D721Med (cell line): ENCODE results near the gene CSPG4.
A peak's percentile ranks its signal among the peaks of the same experiment; 100 is the strongest.
"Not testable (repeated sequence)": the region's sequence is repeated elsewhere in the genome, so short reads cannot be mapped to it uniquely, and the experiment has no call there.

Experiments
- DNase-seq: peaks from one replicate; pipeline ENCODE4 v3.0.0; 2011; ENCODE audit warnings: low spot score; ENCODE audit not compliant: insufficient read length
- FAIRE-seq: peaks from 2 replicates; lab custom pipeline; 2011; peaks lifted over from hg19 to GRCh38; lab: Jason Lieb, UNC
- CTCF ChIP-seq: IDR thresholded peaks from 2 replicates; pipeline ENCODE4 v1.5.1; 2012; ENCODE audit warnings: mild to moderate bottlenecking, control low read depth; ENCODE audit not compliant: insufficient read depth; ENCODE audit errors: missing control alignments

CSPG4 gene

GRCh38 chr15:75683646-75684312 is 28.9 kb downstream of the CSPG4 start:
- TF ChIP-seq CTCF: peak; percentile 66
- DNase-seq: peak; percentile 90
- FAIRE-seq: not testable (repeated sequence)

- FAIRE-seq (no peak), DNase-seq (no peak)
Observed at GRCh38 chr15:75682181-75683135, 30.2 kb downstream of the CSPG4 start.

GRCh38 chr15:75680007-75680789 is 32.5 kb downstream of the CSPG4 start:
- TF ChIP-seq CTCF: no peak
- FAIRE-seq: no peak
- no peak for DNase-seq

More at GRCh38 chr15:75682181-75683135, 30.2 kb downstream of the CSPG4 start:
- TF ChIP-seq CTCF: no peak

DNA sequence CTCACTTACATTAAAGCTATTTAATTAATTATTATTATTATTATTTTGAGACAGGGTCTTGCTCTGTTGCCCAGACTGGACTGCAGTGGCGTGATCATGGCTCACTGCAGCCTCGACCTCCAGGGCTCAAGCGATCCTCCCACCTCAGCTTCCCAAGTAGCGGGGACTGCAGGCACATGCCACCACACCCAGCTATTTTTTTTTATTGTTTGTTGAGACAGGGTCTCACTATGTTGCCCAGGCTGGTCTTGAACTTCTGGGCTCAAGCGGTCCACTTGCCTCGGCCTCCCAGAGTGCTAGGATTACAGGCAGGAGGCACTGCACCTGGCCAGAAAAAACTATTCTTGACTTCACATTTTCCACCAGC is 34.3 kb downstream of the CSPG4 start:
- FAIRE-seq: not testable (repeated sequence)

DNA sequence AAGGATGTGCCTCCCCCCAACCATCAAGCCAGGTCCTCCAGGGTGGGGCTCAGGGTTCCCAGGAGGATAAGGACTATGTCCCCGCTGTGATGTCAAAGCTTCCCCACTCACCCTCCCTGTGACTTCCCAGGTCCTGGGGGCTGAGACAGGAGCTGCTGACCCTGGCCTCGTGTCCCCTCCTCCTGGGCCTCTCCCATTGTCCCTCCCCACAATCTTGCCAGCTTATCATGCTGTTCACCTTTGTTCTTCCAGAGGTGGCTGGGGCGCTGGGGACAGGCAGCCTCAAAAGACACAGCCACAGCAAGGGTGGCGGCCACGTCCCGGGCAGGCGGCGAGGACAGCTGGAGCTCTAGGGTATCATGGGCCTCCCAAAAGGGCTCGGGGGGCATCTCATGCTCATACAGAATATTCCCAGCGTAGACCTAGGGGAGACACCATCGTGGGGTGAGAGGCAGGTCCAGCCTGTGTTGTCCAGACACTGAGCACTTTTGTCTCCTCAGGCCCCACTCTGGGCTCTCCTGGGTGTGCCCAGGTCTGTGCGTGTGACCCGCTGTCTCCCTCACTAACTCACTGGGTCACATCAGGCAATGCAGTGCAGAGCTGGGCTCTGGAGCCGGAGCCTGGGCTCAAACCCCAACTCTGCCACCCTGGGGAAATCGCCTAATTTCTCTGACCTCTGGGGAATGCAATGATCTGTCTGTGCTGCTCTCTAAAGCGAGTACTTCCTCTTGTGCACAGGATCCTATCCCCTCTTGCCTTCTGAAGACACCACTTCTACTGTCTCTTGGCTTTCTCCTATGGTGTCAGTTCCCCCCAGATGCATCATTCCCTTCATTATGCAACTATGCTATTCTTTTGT is 35.0 kb downstream of the CSPG4 start:
- DNase-seq: no peak
- FAIRE-seq: no peak
- TF ChIP-seq CTCF: no peak

More for the DNA sequence above, 34.3 kb downstream of the CSPG4 start:
- not testable (repeated sequence) for DNase-seq

DNA sequence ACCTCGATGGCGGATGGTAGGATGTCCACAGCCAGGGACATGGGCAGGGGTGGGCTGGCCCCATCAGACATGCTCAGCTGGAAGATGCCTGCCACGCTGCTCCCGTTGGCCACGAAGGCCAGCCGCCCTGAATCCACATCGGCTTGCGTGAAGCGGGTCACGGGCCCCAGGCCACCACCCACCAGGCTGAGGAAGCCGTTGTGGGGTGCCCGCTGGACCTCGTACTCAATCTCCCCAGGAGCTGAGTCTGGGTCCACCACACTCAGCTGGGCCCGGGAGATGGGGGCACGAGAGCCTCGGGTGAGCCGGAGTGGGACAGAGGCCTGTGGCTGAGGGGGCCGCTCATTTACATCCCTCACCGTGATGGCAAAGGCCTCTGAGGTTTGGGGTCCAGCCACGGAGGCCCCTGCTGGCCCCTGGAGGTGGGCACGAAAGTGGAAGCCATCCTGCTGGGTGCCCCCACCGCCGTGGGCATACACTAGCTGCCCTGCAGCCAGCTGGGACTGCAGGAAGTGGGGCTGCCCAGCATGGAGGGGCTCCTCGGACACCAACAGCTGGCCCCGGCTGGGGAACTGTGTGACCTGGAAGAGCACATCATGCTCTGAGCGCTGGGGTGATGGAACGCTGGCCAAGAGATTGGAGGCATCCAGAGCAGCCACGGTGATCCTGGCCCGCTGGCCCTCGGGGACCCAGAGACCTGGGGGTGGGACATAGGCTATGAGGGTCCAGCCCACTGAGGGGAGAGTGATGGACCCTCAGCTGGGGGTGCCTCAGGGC is 35.8 kb downstream of the CSPG4 start:
- FAIRE-seq (no peak), DNase-seq (no peak)
- TF ChIP-seq CTCF: no peak
